A673 (cell line): ENCODE measurements around the gene MRPS5. TPM values are rescaled to one million over a fixed set of nuclear protein-coding genes. Genes with fewer than 3 reads are reported as not detected.

ENCODE experiments used
- BruUV-seq: library from RNA; stranded (reverse); fragments of 400-500 nt; replicated peaks from 2 replicates; lab custom pipeline; 2021; lab: Mats Ljungman, UMichigan
- CTCF ChIA-PET: fragments of 300-600 bp; sonication (Branson Sonifier 250); formaldehyde crosslinking; loops from one replicate; lab custom pipeline; 2022; ENCODE audit warnings: antibody characterized with exemption; lab: Charles Lee
- POLR2A ChIA-PET: fragments of 300-600 bp; sonication (Branson Sonifier 250); formaldehyde crosslinking; loops from one replicate; lab custom pipeline; 2022; ENCODE audit warnings: antibody characterized with exemption; ENCODE audit not compliant: low non-redundant PET; lab: Charles Lee
- DNase-seq: peaks from one replicate; pipeline ENCODE4 v3.0.0-alpha.2; 2015; ENCODE audit warnings: low spot score
- H3K27ac ChIP-seq: fragments of 200-600 bp; sonication (generic); 2 replicates; pipeline ENCODE4 v1.5.1; 2016; ENCODE audit warnings: mixed run types, low read depth, mild to moderate bottlenecking, mixed read lengths, antibody characterized with exemption, low read length; ENCODE audit not compliant: poor library complexity, severe bottlenecking
- H3K27me3 ChIP-seq: fragments of 200-600 bp; sonication (generic); replicated peaks from 2 replicates; pipeline ENCODE4 v1.6.1; 2017; ENCODE audit warnings: mixed run types, low read depth, mild to moderate bottlenecking, mixed read lengths, antibody characterized with exemption, low read length; ENCODE audit not compliant: insufficient read depth, poor library complexity
- H3K36me3 ChIP-seq: fragments of 200-600 bp; sonication (generic); 2 replicates; pipeline ENCODE4 v1.6.1; 2016; ENCODE audit warnings: mixed run types, mild to moderate bottlenecking, mixed read lengths, antibody characterized with exemption, low read length; ENCODE audit not compliant: insufficient read depth, poor library complexity, severe bottlenecking
- H3K4me1 ChIP-seq: fragments of 200-600 bp; sonication (generic); 2 replicates; pipeline ENCODE4 v1.6.1; 2017; ENCODE audit warnings: mixed run types, mild to moderate bottlenecking, mixed read lengths, antibody characterized with exemption, low read length; ENCODE audit not compliant: insufficient read depth, poor library complexity, severe bottlenecking
- H3K4me3 ChIP-seq: fragments of 200-600 bp; sonication (generic); 2 replicates; pipeline ENCODE4 v1.5.1; 2016; ENCODE audit warnings: low read depth, mixed run types, mild to moderate bottlenecking, mixed read lengths, low read length; ENCODE audit not compliant: poor library complexity, severe bottlenecking
- H3K9me3 ChIP-seq: fragments of 200-600 bp; sonication (generic); 2 replicates; pipeline ENCODE4 v1.6.1; 2016; ENCODE audit warnings: mixed run types, low read depth, mild to moderate bottlenecking, mixed read lengths, antibody characterized with exemption, low read length; ENCODE audit not compliant: poor library complexity, severe bottlenecking
- CTCF ChIP-seq: fragments of 300-800, 200-600 bp; sonication (generic); conservative IDR thresholded peaks from 2 replicates; pipeline ENCODE4 v1.5.1; 2017; ENCODE audit warnings: low read depth, mild to moderate bottlenecking, antibody characterized with exemption, low read length, moderate library complexity, mixed read lengths
- EZH2 ChIP-seq: fragments of 200-600 bp; sonication (generic); IDR thresholded peaks from 2 replicates; pipeline ENCODE4 v1.6.1; 2017; ENCODE audit warnings: borderline replicate concordance, low read depth, mild to moderate bottlenecking, mixed read lengths, antibody characterized with exemption, low read length; ENCODE audit not compliant: poor library complexity, severe bottlenecking
- intact Hi-C: fragments of 100-400 bp; cut with micrococcal nuclease; formaldehyde crosslinking; loops from one replicate; pipeline ENCODE4 v1.10.0; 2022; ENCODE audit not compliant: unreplicated experiment
- total RNA-seq: library from RNA; stranded (reverse); gene quantifications from 2 replicates; pipeline ENCODE4 v1.2.3, GENCODE V29; 2021

MRPS5 gene
- total RNA-seq, 1 experiment from 2014 or later = 103 TPM

- no peak for TF ChIP-seq EZH2
- TF ChIP-seq CTCF = no peak
- no TSS peak for BruUV-seq
- no peak for DNase-seq
- H3K9me3 ChIP-seq = no peaks in the 10 kb centered on the region
- H3K4me1 ChIP-seq = no peaks in the 10 kb centered on the region
- CTCF ChIA-PET = no interaction called here
- intact Hi-C loops = no loop called here
- H3K4me3 ChIP-seq = no peak overlapping the region
- no peaks in the 10 kb centered on the region for H3K36me3 ChIP-seq
- POLR2A ChIA-PET = no interaction called here
- peaks cover 8% of the 10 kb centered on the region for H3K27me3 ChIP-seq
- H3K27ac ChIP-seq = no peak overlapping the region
These were observed 72.6 kb downstream of the MRPS5 start for GRCh38 chr2:95048825-95049682.

- ChIA-PET CTCF (no interaction called here), POLR2A (no interaction called here)
- H3K36me3 ChIP-seq = no peaks in the 10 kb centered on the region
- H3K9me3 ChIP-seq = no peaks in the 10 kb centered on the region
- BruUV-seq = no TSS peak
- no peak for DNase-seq
- intact Hi-C loops = no loop called here
- H3K27me3 ChIP-seq = peaks cover 4% of the 10 kb centered on the region
- H3K27ac ChIP-seq = no peak overlapping the region
- no peak overlapping the region for H3K4me3 ChIP-seq
- TF ChIP-seq CTCF (no peak), EZH2 (no peak)
- H3K4me1 ChIP-seq = no peaks in the 10 kb centered on the region
These were observed 73.7 kb downstream of the MRPS5 start for GRCh38 chr2:95047629-95048510.

DNA sequence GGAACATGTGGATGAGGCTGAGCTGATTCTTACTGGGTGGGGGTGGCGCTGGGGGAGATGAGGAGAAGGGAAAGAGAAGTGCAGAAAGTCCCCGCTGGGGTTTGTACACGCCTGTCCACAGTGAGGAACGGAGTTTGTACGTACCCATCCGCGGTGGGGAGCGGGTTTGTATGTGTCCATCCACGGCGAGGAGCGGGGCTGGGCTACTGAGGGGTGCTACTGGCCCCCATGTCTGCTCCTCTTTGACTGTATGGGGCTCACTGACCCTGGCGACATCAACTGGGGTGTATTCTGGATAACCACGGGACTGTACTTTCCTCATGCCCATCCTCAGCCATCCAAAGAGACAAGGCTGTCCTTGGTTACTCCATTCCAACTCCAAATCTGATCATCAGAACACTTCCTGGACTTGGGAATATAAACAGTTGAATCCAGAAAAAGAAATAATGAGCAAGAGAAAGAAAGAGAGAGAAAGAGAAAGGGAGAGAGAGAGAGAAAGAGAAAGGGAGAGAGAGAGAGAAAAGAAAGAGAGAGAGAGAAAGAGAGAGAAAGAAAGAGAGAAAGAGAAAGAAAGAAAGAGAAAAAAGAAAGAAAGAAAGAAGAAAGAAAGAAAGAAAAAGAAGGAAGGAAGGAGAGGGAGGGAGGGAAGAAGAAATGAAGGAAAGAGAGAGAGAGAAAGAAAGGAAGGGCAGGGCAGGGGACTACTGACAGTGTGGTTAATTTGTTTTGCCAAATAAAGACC lies 75.1 kb downstream of the MRPS5 start:
- H3K36me3 ChIP-seq = no peaks in the 10 kb centered on the region
- CTCF ChIA-PET = no interaction called here
- no peak overlapping the region for H3K4me3 ChIP-seq
- intact Hi-C loops = no loop called here
- peaks cover 7% of the 10 kb centered on the region for H3K27me3 ChIP-seq
- POLR2A ChIA-PET = no interaction called here
- H3K4me1 ChIP-seq = no peaks in the 10 kb centered on the region
- H3K27ac ChIP-seq = no peak overlapping the region
- no peak for TF ChIP-seq CTCF
- TF ChIP-seq EZH2 = no peak
- DNase-seq = no peak
- H3K9me3 ChIP-seq = no peaks in the 10 kb centered on the region
- BruUV-seq = no TSS peak
